NCI-H345 (cell line): ENCODE results near the gene MBD3L4.
"Not testable (repeated sequence)": the region's sequence is repeated elsewhere in the genome, so short reads cannot be mapped to it uniquely, and the experiment has no call there.

Source experiments
- DNase-seq: peaks from one replicate; lab custom pipeline; 2025; lab: John Stamatoyannopoulos, UW

The MBD3L4 gene

GRCh38 chr19:7040079-7040478 is at the start of gene MBD3L4:
TSS of gene MBD3L4 (minus strand) at chr19:7040179. CDS start at chr19:7040144, 35 bp downstream.
- not testable (repeated sequence) for DNase-seq

GRCh38 chr19:7088999-7089398 is 49.0 kb upstream of the MBD3L4 start:
- DNase-seq = no peak

- no peak for DNase-seq
Measured at GRCh38 chr19:7083076-7083956, 43.3 kb upstream of the MBD3L4 start.

- DNase-seq = no peak
Measured at GRCh38 chr19:7078008-7078407, 38.0 kb upstream of the MBD3L4 start.

- DNase-seq = no peak
Measured at GRCh38 chr19:7076151-7076550, 36.2 kb upstream of the MBD3L4 start.

- no peak for DNase-seq
Measured at GRCh38 chr19:7074705-7075282, 34.8 kb upstream of the MBD3L4 start.

- no peak for DNase-seq
Measured at GRCh38 chr19:7072541-7072940, 32.6 kb upstream of the MBD3L4 start.

- no peak for DNase-seq
Measured at GRCh38 chr19:7069904-7070226, 29.9 kb upstream of the MBD3L4 start.

- peak; percentile 97 for DNase-seq
Measured at GRCh38 chr19:7069042-7069903, 29.3 kb upstream of the MBD3L4 start, which contains the start of gene ZNF557. TSS of gene ZNF557 (plus strand) at chr19:7069703. CDS start at chr19:7075075, 5,372 bp downstream.

- DNase-seq = no peak
Measured at GRCh38 chr19:7068599-7068998, 28.6 kb upstream of the MBD3L4 start.

GRCh38 chr19:7067716-7068115 is 27.7 kb upstream of the MBD3L4 start:
- no peak for DNase-seq

GRCh38 chr19:7067122-7067521 is 27.1 kb upstream of the MBD3L4 start:
- not testable (repeated sequence) for DNase-seq

- no peak for DNase-seq
Measured at GRCh38 chr19:7063764-7064418, 23.9 kb upstream of the MBD3L4 start.

GRCh38 chr19:7063339-7063738 is 23.4 kb upstream of the MBD3L4 start:
- no peak for DNase-seq

- DNase-seq = not testable (repeated sequence)
Measured at GRCh38 chr19:7059977-7060376, 20.0 kb upstream of the MBD3L4 start.

- DNase-seq = not testable (repeated sequence)
Measured at GRCh38 chr19:7058576-7058975, 18.6 kb upstream of the MBD3L4 start, which contains the start of gene MBD3L3. TSS of gene MBD3L3 (minus strand) at chr19:7058676. CDS start at chr19:7058605, 71 bp downstream.

- DNase-seq = not testable (repeated sequence)
Measured at GRCh38 chr19:7056371-7056770, 16.4 kb upstream of the MBD3L4 start.

- not testable (repeated sequence) for DNase-seq
Measured at GRCh38 chr19:7055679-7056078, 15.7 kb upstream of the MBD3L4 start.

GRCh38 chr19:7054635-7055368 is 14.8 kb upstream of the MBD3L4 start:
- DNase-seq = not testable (repeated sequence)

- not testable (repeated sequence) for DNase-seq
Measured at GRCh38 chr19:7052896-7053295, 12.9 kb upstream of the MBD3L4 start.

- not testable (repeated sequence) for DNase-seq
Measured at GRCh38 chr19:7051421-7051820, 11.4 kb upstream of the MBD3L4 start.
